Measurements from ENCODE around the gene INTS11. TPM values are rescaled to one million over a fixed set of nuclear protein-coding genes. Genes with fewer than 3 reads are reported as not detected.
A peak's percentile ranks its signal among the peaks of the same experiment; 100 is the strongest.

Gene INTS11
- polyA plus RNA-seq (2013, experiment 1 of 2) = 57.1 TPM
- 55.5 TPM for polyA plus RNA-seq (2013, experiment 2 of 2)

GRCh38 chr1:1324524-1325287 is at the start of gene INTS11, which contains the start of gene CPTP:
Gene INTS11 (minus strand): TSS chr1:1324660. CDS start chr1:1324608, 52 bp downstream.
Gene CPTP (plus strand): TSS chr1:1324802. CDS start chr1:1326911, 2,109 bp downstream.
- WGBS = 3% methylated on average over 52 of the region's 84 CpGs

GRCh38 chr1:1373815-1374588 is 49.5 kb upstream of the INTS11 start:
- peak overlapping the region; percentile 93 for H4K91ac ChIP-seq (ENCODE audit: low read length)
- no peaks in the 10 kb centered on the region for H3K27me3 ChIP-seq (ENCODE audit: control insufficient read depth in 1 of 2, insufficient read depth in 1 of 2, low read length in 2 of 2)
- no peaks in the 10 kb centered on the region for H3K9me3 ChIP-seq (ENCODE audit: control insufficient read depth, low read length)
- H3K4ac ChIP-seq (ENCODE audit: low read depth in 1 of 2, low read length in 2 of 2) = peak overlapping the region; percentile 69 to 91
- H2BK12ac ChIP-seq (ENCODE audit: low read length in 2 of 2) = peak overlapping the region; percentile 30 to 40
- peak overlapping the region in 1 of 2 experiments; percentile 43 for H3K23ac ChIP-seq (ENCODE audit: low read length in 2 of 2)
- H2AFZ ChIP-seq (ENCODE audit: low read depth, low read length) = no peak overlapping the region
- no peak overlapping the region for H2BK5ac ChIP-seq (ENCODE audit: low read depth, low read length, poor library complexity, severe bottlenecking)
- no peak overlapping the region for H2BK120ac ChIP-seq (ENCODE audit: low read depth, low read length)
- peak overlapping the region; percentile 92 for H3K4me2 ChIP-seq (ENCODE audit: low read length, poor library complexity, severe bottlenecking)
- peak overlapping the region; percentile 94 for H3K9ac ChIP-seq (ENCODE audit: low read length)
- H3K79me1 ChIP-seq (replicated peaks; ENCODE audit: low read length, poor library complexity, severe bottlenecking) = peaks cover 18% of the 10 kb centered on the region
- H2BK15ac ChIP-seq (ENCODE audit: low read depth, poor library complexity, severe bottlenecking) = no peak overlapping the region
- peak overlapping the region; percentile 32 for H4K8ac ChIP-seq (ENCODE audit: low read length)
- peak overlapping the region in 1 of 2 experiments; percentile 88 for H3K14ac ChIP-seq (ENCODE audit: low read length in 2 of 2)
- WGBS = 81% methylated on average over 46 of the region's 52 CpGs
- H3K4me1 ChIP-seq (ENCODE audit: control insufficient read depth, insufficient read depth, low read depth, low read length) = peaks cover 35% of the 10 kb centered on the region
- no peak for DNase-seq
- peak overlapping the region; percentile 22 for H3K27ac ChIP-seq (ENCODE audit: low read length, poor library complexity, severe bottlenecking)
- H3K18ac ChIP-seq (ENCODE audit: low read depth in 1 of 2, low read length in 2 of 2) = peak overlapping the region in 1 of 2 experiments; percentile 96
- peak overlapping the region; percentile 92 to 93 for H3K4me3 ChIP-seq (ENCODE audit: insufficient read depth in 1 of 2, low read depth in 1 of 2, low read length in 2 of 2)
- peaks cover 11 to 44% of the 10 kb centered on the region in 2 experiments for H3K36me3 ChIP-seq (ENCODE audit: control insufficient read depth in 1 of 2, insufficient read depth in 2 of 2, low read depth in 1 of 2, low read length in 2 of 2)
- H2AK5ac ChIP-seq (ENCODE audit: low read length, severe bottlenecking) = no peak overlapping the region

More at GRCh38 chr1:1324524-1325287, at the start of gene INTS11, which contains the start of gene CPTP:
- H3K36me3 ChIP-seq (ENCODE audit: control insufficient read depth in 1 of 2, insufficient read depth in 2 of 2, low read depth in 1 of 2, low read length in 2 of 2) = peaks cover 20 to 69% of the 10 kb centered on the region in 2 experiments
- H4K91ac ChIP-seq (ENCODE audit: low read length) = peak within 1 kb of the TSS; percentile 85
- DNase-seq = peak; percentile 89
- H3K27me3 ChIP-seq (ENCODE audit: control insufficient read depth in 1 of 2, insufficient read depth in 1 of 2, low read length in 2 of 2) = no peaks in the 10 kb centered on the region
- H3K9ac ChIP-seq (ENCODE audit: low read length) = peak within 1 kb of the TSS; percentile 93
- H2BK15ac ChIP-seq (ENCODE audit: low read depth, poor library complexity, severe bottlenecking) = peak within 1 kb of the TSS; percentile 55
- peak within 1 kb of the TSS; percentile 27 for H3K27ac ChIP-seq (ENCODE audit: low read length, poor library complexity, severe bottlenecking)
- H2BK5ac ChIP-seq (ENCODE audit: low read depth, low read length, poor library complexity, severe bottlenecking) = peak within 1 kb of the TSS; percentile 36
- peaks cover 56% of the 10 kb centered on the region for H3K4me1 ChIP-seq (ENCODE audit: control insufficient read depth, insufficient read depth, low read depth, low read length)
- peak within 1 kb of the TSS in 1 of 2 experiments; percentile 47 for H2BK12ac ChIP-seq (ENCODE audit: low read length in 2 of 2)
- H3K9me3 ChIP-seq (ENCODE audit: control insufficient read depth, low read length) = no peaks in the 10 kb centered on the region
- peak within 1 kb of the TSS; percentile 42 for H2BK120ac ChIP-seq (ENCODE audit: low read depth, low read length)
- H3K23ac ChIP-seq (ENCODE audit: low read length in 2 of 2) = peak within 1 kb of the TSS in 1 of 2 experiments; percentile 77
- H3K4ac ChIP-seq (ENCODE audit: low read depth in 1 of 2, low read length in 2 of 2) = peak within 1 kb of the TSS; percentile 75 to 76
- H3K79me1 ChIP-seq (replicated peaks; ENCODE audit: low read length, poor library complexity, severe bottlenecking) = peaks cover 13% of the 10 kb centered on the region
- peak within 1 kb of the TSS; percentile 88 to 91 for H3K4me3 ChIP-seq (ENCODE audit: insufficient read depth in 1 of 2, low read depth in 1 of 2, low read length in 2 of 2)
- H3K14ac ChIP-seq (ENCODE audit: low read length in 2 of 2) = peak within 1 kb of the TSS in 1 of 2 experiments; percentile 79
- H2AK5ac ChIP-seq (ENCODE audit: low read length, severe bottlenecking) = no peak within 1 kb of the TSS
- peak within 1 kb of the TSS; percentile 92 for H4K8ac ChIP-seq (ENCODE audit: low read length)
- peak within 1 kb of the TSS; percentile 56 for H2AFZ ChIP-seq (ENCODE audit: low read depth, low read length)
- H3K18ac ChIP-seq (ENCODE audit: low read depth in 1 of 2, low read length in 2 of 2) = peak within 1 kb of the TSS; percentile 75 to 86
- H3K4me2 ChIP-seq (ENCODE audit: low read length, poor library complexity, severe bottlenecking) = peak within 1 kb of the TSS; percentile 81

- H3K9me3 ChIP-seq (ENCODE audit: control insufficient read depth, low read length) = no peaks in the 10 kb centered on the region
- no peak overlapping the region for H3K23ac ChIP-seq (ENCODE audit: low read length in 2 of 2)
- no peak overlapping the region for H3K27ac ChIP-seq (ENCODE audit: low read length, poor library complexity, severe bottlenecking)
- DNase-seq = no peak
- peaks cover 18% of the 10 kb centered on the region for H3K79me1 ChIP-seq (replicated peaks; ENCODE audit: low read length, poor library complexity, severe bottlenecking)
- H3K9ac ChIP-seq (ENCODE audit: low read length) = peak overlapping the region; percentile 94
- no peak overlapping the region for H4K91ac ChIP-seq (ENCODE audit: low read length)
- no peak overlapping the region for H2BK15ac ChIP-seq (ENCODE audit: low read depth, poor library complexity, severe bottlenecking)
- H2BK120ac ChIP-seq (ENCODE audit: low read depth, low read length) = no peak overlapping the region
- no peaks in the 10 kb centered on the region for H3K27me3 ChIP-seq (ENCODE audit: control insufficient read depth in 1 of 2, insufficient read depth in 1 of 2, low read length in 2 of 2)
- H2BK12ac ChIP-seq (ENCODE audit: low read length in 2 of 2) = no peak overlapping the region
- no peak overlapping the region for H3K4ac ChIP-seq (ENCODE audit: low read depth in 1 of 2, low read length in 2 of 2)
- no peak overlapping the region for H2AFZ ChIP-seq (ENCODE audit: low read depth, low read length)
- H2BK5ac ChIP-seq (ENCODE audit: low read depth, low read length, poor library complexity, severe bottlenecking) = no peak overlapping the region
- H3K4me1 ChIP-seq (ENCODE audit: control insufficient read depth, insufficient read depth, low read depth, low read length) = peaks cover 35% of the 10 kb centered on the region
- H3K18ac ChIP-seq (ENCODE audit: low read depth in 1 of 2, low read length in 2 of 2) = no peak overlapping the region
- peak overlapping the region; percentile 9 for H3K4me2 ChIP-seq (ENCODE audit: low read length, poor library complexity, severe bottlenecking)
- peak overlapping the region in 1 of 2 experiments; percentile 93 for H3K4me3 ChIP-seq (ENCODE audit: insufficient read depth in 1 of 2, low read depth in 1 of 2, low read length in 2 of 2)
- H4K8ac ChIP-seq (ENCODE audit: low read length) = no peak overlapping the region
- peaks cover 11 to 44% of the 10 kb centered on the region in 2 experiments for H3K36me3 ChIP-seq (ENCODE audit: control insufficient read depth in 1 of 2, insufficient read depth in 2 of 2, low read depth in 1 of 2, low read length in 2 of 2)
- H3K14ac ChIP-seq (ENCODE audit: low read length in 2 of 2) = no peak overlapping the region
- no peak overlapping the region for H2AK5ac ChIP-seq (ENCODE audit: low read length, severe bottlenecking)
- WGBS = 97% methylated on average over 25 of the region's 26 CpGs
Observed at GRCh38 chr1:1373051-1373814, 48.8 kb upstream of the INTS11 start.
